ENCODE results near the gene PLAA. TPM values are rescaled to one million over a fixed set of nuclear protein-coding genes. Genes with fewer than 3 reads are reported as not detected.

Gene PLAA
- 31.9 and 35.7 TPM in 2 replicates for total RNA-seq

GRCh38 chr9:26946753-26947727, at the start of gene PLAA:
PLAA (minus strand) TSS chr9:26947242; CDS start chr9:26947045, 197 bp downstream.
- peak; percentile 92 to 95 for DNase-seq (ENCODE audit: low read depth in 2 of 2)

- no peak for DNase-seq (ENCODE audit: low read depth in 2 of 2)
Observed at GRCh38 chr9:26995810-26996209, 48.8 kb upstream of the PLAA start.

- DNase-seq (ENCODE audit: low read depth in 2 of 2), result no peak
Observed at GRCh38 chr9:26983340-26983739, 36.3 kb upstream of the PLAA start.

GRCh38 chr9:26975728-26976707, 29.0 kb upstream of the PLAA start:
- peak; percentile 33 to 59 for DNase-seq (ENCODE audit: low read depth in 2 of 2)

- no peak for DNase-seq (ENCODE audit: low read depth in 2 of 2)
Observed at GRCh38 chr9:26974927-26975326, 27.9 kb upstream of the PLAA start.

GRCh38 chr9:26973989-26974388, 26.9 kb upstream of the PLAA start:
- DNase-seq (ENCODE audit: low read depth in 2 of 2), result no peak

GRCh38 chr9:26971721-26972120, 24.7 kb upstream of the PLAA start:
- DNase-seq (ENCODE audit: low read depth in 2 of 2), result no peak

- no peak for DNase-seq (ENCODE audit: low read depth in 2 of 2)
Observed at GRCh38 chr9:26956860-26957233, 9.8 kb upstream of the PLAA start.

- DNase-seq (ENCODE audit: low read depth in 2 of 2), result peak; percentile 98 to 99
Observed at GRCh38 chr9:26955921-26956859, 9.1 kb upstream of the PLAA start, which contains the start of gene IFT74. IFT74 (plus strand) TSS chr9:26956412; CDS start chr9:26961968, 5,556 bp downstream.

- peak in 1 of 2 donors; percentile 28 for DNase-seq (ENCODE audit: low read depth in 2 of 2)
Observed at GRCh38 chr9:26955222-26955903, 8.3 kb upstream of the PLAA start.

GRCh38 chr9:26954050-26954508, 7.0 kb upstream of the PLAA start:
- DNase-seq (ENCODE audit: low read depth in 2 of 2), result no peak

- DNase-seq (ENCODE audit: low read depth in 2 of 2), result no peak
Observed at GRCh38 chr9:26951794-26952193, 4.8 kb upstream of the PLAA start.

- no peak for DNase-seq (ENCODE audit: low read depth in 2 of 2)
Observed at GRCh38 chr9:26950521-26950920, 3.5 kb upstream of the PLAA start.

- no peak for DNase-seq (ENCODE audit: low read depth in 2 of 2)
Observed at GRCh38 chr9:26949637-26950069, 2.6 kb upstream of the PLAA start.

- peak in 1 of 2 donors; percentile 13 for DNase-seq (ENCODE audit: low read depth in 2 of 2)
Observed at GRCh38 chr9:26947736-26948135, 694 bp upstream of the PLAA start.

- peak in 1 of 2 donors; percentile 2 for DNase-seq (ENCODE audit: low read depth in 2 of 2)
Observed at GRCh38 chr9:26945591-26945990, 1.5 kb downstream of the PLAA start.

GRCh38 chr9:26940779-26941178, 6.3 kb downstream of the PLAA start:
- no peak for DNase-seq (ENCODE audit: low read depth in 2 of 2)

GRCh38 chr9:26939955-26940711, 6.9 kb downstream of the PLAA start:
- DNase-seq (ENCODE audit: low read depth in 2 of 2), result no peak

- no peak for DNase-seq (ENCODE audit: low read depth in 2 of 2)
Observed at GRCh38 chr9:26937816-26938371, 9.1 kb downstream of the PLAA start.

All from lung microvascular endothelial cell (primary cell).